LoVo (cell line): ENCODE measurements around the gene RALGPS1.

Experiments
- DNase-seq: peaks from one replicate; pipeline ENCODE4 v3.0.0-alpha.2; 2016; ENCODE audit warnings: low spot score

RALGPS1 gene

DNA sequence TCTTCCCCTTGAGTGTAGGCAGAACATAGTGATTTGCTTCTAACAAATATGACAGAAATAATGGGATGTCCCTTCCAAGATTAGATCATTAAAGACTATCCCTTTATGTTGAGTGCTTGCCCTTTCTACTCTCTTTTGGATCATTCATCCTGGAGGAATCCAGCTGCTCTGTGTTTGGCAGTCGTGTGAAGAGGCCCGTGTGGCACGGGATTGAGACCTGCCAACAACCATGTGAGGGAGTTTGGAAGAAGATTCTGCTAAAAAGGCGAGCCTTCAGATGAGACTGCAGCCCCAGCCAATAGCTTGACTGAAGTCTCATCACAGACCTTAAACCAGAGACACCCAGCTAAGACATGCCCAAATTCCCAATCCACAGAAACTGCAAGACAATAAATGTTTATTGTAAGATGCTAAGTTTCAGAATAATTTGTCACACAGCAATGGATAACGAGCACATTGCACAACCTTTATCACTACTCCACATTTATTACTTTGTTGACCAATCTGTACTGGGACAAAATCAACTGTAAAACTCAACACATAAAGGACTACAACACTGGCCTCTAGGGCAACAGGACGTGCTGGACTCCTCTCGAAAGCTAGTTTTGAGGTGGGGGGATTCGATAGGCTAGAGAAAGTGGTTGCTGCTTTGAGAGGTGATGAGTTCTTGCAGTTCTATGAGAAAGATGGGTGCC, 165.0 kb downstream of the RALGPS1 start:
- DNase-seq, result no peak

DNA sequence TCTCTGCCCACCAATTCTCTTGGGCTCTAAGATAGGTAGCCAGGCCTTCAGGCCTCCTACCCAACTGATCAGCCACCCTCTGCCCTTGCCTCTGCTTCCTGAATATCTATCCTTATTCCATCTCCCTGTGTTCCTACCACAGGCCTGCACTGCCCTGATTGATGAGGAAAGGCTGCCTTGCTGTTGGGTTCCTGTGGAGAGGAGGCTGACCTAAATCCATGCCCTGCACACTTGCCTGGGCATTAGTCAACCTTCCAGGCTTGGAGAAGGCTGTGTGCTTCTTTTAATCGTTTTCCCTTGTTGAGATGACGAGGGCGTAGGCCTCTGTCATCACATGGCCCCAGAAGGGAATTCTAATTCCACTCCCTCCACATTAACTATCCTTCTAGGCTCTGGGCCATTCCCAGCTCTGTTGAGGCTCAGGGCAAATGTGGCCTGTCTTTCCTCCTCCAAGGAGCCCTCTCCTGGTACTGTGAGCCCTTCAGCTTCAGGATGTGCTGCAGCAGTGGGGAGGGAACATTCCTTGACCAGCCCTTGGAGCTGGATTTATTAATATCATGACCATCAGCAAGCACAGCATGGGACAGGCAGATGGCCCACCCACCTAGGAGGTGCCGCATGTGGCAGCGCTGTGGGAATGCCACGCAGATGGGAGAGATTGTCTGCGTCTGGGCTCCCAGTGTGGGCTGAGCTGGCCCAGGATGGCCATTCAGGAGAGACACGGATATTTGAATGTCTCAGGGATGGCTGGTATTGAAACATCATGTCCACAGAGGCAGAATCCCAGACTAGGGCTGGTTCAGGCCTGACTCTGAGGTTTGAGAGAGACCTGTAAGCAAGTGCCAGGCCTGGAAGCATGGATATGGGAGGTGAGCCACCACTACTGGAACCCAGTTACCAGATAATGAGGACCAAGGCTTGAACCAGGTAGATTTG, 166.9 kb downstream of the RALGPS1 start:
- DNase-seq, result no peak

DNA sequence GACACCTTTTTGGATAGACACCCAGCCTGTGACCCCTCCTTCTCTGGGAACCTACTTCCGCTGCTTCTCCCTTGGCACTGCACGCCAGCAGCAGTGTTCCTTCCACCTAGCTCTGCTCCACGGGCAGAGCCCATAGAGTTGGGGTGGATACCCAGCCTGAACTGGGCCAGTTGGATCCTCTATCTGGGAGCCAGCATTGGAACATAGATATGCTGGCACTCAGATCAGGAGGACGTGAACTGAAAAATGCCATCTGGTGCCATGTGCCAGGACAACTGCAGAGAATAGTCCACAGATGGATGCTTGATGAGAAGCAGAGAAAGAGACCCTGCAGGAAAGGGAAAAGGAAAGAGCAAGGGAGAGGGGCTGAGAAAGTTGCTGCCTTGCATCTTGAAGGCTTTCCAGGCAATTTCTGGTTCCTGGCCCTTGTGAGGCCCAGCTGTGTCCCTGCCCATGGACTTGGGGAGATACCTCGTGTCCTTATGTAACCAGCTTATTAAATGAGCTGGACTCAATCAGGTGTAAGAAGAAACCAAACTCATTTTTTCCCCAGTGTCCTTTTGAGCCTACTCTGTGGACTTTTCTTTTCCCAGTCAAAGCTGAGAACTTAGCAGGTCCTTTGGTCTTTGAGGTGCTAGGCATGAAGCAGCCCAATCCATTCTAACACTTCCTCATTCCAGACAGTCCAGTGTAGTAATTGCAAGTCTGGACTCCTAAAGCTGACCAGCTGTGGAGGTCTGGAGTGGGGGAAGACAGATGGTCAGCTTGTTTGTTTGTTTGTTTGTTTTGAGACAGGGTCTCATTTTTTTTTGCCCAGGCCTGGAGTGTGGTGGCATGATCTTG, 168.8 kb downstream of the RALGPS1 start:
- DNase-seq, result no peak

DNA sequence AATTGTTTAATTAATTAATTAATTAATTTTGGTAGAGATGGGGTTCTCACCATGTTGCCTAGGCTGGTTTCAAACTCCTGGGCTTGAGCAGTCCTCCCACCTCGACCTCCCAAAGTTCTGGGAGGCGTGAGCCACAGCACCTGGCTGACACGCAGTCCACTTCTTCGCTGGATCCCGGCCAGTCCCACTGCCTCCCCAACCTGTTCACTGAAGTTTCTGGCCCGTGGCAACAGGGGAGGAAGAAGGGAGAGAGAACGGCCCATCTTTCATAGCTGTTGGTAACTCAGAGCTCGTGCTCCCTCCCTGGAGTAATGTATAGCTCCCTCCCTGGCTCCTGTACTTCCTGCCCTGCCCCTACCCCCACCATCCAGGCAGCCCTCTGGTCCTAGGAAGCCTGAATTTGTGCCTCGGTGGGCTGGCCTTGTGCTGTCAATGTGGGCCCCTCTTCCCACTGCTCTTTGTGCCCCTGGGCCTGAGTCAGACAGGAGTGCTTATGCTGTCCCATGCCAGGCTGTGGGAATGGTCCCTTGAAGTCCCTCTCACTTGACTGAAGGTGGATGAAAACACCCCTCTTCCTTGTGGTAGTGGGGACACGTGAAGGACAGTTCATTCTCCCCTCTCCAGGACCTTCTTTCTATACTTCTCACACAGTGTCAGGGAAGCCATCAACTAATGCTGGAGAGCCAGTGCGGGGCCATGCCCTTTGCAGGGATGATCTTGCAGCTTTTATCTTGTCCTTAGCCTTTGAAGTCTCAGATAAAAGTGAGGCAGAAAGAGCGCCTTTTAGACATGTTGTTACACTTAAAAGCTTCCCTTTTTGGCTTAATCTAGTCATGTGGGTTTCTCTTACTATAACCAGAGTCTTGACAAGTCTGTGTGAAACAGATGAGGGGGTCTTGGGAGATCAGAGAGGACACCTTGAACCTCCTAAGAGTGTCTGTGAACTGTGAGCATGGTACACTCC, 169.8 kb downstream of the RALGPS1 start:
- DNase-seq, result no peak

DNA sequence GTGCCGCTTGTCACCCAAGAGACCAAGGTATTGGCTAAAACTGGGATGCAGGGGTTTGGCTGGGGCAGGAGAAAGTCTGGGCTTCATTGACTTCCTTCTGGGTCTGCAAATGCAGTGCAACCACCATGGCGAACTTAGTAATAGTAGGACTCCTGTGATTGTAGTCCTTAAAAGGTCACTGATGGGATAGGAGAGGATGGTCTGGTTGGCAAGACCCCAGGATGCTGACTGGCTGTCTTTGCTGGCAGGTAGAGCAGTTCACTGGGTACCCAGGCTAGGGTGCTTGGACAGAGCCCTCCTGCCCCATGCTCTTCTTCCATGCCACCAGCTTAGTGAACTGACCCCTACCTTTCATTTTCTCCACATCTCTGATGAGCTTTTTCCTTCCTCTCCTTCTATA, 170.6 kb downstream of the RALGPS1 start:
- DNase-seq, result no peak

DNA sequence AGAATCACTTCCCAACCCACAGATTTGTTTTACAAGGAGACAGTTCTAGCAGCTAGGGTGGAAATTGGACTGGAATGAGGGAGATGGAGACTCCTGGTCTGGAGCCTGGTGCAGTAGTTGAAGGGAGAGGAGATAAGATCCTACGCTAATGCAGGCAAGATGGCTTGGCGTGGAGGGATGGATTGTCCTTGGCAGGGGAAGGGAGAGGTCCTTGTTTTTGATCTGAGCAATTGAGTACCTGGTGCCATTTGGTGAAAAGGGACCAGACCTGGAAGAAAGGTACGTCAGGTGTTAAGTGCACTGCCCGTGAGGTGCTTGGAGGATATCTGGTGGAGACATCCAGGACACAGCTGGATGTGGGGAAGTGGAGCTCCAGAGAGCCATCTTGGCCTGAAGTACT, 172.2 kb downstream of the RALGPS1 start:
- no peak for DNase-seq

DNA sequence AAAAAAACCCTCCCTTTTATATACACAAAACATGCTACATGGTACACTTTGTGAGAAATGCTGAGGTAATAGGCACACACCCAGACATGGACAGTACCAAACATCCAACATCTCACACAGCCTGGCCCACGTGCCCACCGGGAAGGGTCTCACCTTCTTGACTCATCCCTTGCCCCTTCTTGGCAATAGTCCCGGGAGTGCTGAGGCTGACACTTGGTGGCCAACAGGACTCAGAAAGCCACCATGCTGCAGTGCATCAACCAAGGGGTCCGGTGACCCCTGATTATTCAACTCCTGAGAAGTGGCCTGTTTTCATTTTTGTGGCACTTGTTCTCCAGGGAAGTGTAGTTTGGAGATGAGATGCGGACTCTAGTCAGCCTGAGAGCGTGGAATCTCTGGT, 172.8 kb downstream of the RALGPS1 start:
- DNase-seq, result no peak

DNA sequence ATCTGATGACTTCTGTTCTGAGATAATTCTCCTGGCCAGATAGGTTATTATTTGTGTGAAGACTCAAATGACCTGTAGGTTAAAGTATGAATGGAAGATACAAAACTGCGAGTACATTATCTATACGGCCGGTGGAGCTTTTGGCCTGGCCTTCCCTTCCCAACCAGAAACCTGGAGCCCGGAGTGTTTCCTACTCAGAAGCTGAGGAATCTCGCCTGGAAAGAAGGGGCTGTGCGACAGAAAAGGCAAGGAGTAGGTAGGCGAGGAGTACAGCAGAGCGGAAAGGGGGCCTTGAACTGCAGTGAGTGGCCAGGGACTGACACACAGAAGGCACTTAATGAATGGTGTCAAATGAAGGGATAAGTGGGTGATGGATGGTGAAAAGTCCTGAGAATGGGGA, 173.3 kb downstream of the RALGPS1 start:
- DNase-seq, result no peak

DNA sequence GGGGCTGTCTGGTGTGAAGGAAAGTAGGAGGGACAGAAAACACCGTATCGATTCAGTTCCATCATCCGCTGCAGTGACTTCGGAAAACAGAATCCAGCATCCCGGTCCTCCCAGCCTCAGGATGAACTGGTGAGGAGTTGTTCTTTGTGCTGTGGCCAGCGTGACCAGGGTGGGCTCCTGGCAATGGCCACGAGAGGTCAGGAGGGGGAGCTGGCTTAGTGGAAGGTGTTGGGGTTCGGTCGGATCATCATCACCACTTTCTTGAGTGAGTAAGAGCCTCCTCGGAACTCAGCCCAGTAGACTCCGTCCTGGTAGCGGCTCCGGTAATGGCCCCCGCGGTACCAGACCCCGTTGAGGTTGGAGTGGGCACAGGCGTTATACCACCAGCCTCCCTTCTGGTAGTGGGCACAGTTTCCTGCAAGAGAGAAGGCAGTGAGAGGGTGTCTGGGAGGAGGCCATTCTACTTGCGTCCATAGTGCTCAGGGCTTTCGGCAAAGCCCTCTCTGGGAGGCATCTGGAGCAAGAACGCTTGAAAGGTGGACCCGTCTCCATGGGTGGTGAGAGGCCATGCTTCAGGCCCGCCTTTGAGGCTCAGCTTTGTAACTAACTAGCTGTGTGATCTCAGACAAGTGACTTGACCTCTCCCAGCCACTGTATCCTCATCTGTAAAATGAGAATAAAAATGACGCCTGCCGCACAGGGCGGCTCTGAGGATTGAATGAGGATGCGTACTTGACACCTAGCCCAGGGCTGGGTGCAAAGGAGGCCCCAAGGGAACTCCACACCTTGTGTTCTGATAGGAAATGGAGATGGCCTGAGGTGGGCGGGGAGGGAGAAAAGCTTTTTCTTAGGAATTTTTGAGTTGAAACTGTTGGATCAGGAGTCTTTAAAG, 174.4 kb downstream of the RALGPS1 start:
- no peak for DNase-seq

DNA sequence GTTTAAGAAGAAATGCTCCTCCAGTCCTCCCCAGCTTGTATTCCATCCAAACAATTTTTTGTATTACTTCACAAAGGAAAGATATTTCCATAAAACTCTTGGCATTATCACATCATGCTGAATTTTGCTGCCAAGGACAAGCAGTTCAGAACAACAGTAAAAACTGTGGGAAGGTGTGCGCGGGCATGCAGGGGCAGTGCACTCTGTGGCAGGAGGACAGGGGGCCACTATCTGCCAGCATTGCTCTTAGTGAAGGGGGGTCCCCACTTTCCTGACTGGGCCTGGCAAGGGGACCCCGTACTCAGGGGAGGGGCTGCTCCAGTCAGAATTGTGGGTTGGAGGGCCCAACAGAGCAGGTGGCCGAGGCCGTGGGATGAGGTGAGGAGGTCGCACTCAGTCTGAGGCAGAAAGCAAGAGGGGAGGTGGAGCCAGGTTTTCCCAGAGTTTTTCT, 175.1 kb downstream of the RALGPS1 start:
- no peak for DNase-seq

DNA sequence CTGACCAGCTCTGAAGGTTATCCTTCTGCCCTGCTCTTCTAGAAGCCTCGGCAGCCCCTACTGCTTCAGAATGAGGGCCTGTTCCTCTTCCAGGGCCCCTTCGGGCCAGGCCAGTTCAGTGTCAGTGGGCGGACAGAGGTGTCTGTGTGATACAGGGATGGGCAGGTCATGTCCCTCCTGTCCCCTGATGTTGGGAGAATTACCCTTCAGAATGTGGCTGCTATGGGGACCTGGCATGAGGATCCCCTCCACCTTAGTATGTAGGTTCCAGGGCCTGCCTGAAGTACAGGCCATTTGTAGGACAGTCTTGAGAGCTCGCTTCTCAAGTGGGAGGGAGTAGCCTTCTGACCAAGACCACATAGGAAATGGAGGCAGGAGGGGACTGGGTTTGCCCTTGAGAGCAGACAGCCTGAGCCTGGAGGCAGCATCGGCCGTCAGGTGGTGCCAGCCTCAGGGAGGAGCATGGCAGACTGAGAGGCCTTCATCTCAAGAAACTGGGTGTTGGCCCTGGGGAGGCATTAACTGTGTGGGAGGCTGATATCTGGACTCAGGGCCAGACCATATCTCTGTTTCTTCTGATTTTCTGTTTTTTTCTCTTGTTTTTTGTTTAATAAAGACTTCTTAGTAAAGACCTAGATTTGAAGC, 175.9 kb downstream of the RALGPS1 start:
- DNase-seq, result no peak

DNA sequence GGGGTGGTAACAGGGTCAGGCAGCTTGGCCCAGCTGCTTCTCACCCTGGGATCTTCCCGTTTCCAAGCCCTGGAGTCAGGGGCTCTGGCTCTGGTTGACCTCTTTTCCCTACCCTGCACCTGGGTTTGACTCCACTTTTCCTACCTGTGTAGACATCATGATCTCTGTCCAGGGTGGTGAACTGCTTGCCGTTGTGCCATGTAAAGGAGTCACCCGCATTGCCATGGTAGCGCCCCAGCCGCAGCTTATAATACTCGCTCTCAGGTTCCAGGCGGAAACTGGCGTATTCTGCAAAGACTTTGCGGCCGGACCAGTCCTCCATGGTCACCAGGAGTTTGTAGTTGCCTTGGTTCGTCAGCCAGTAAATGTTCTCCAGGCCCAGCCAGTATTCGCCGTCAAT, 176.9 kb downstream of the RALGPS1 start:
- no peak for DNase-seq

DNA sequence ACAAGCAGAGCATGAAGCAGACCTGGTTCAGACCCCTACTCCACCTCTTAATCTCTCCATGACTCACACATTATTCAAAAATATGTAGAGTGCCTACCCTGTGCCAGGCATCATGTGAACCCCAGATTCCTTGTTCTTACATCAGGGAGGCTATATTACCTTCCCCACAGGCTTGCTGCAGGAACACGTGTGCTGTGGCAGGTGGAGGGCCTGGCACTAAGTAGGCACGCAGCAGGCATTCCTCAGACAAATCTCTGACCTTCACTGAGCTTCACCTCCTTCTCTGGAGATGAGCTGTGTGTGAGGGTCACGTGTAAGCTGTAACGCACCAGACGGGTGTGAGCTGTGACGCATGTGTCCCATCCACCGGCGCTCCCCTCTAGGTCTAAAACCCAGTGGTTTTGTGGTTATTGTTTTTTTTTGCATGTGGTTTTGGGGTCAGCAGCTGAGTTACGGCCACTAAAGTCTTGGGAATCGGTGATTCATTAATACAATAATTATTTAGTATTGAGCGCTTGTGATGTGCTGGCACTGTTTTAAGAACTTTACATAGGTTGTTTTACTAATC, 177.5 kb downstream of the RALGPS1 start:
- no peak for DNase-seq

DNA sequence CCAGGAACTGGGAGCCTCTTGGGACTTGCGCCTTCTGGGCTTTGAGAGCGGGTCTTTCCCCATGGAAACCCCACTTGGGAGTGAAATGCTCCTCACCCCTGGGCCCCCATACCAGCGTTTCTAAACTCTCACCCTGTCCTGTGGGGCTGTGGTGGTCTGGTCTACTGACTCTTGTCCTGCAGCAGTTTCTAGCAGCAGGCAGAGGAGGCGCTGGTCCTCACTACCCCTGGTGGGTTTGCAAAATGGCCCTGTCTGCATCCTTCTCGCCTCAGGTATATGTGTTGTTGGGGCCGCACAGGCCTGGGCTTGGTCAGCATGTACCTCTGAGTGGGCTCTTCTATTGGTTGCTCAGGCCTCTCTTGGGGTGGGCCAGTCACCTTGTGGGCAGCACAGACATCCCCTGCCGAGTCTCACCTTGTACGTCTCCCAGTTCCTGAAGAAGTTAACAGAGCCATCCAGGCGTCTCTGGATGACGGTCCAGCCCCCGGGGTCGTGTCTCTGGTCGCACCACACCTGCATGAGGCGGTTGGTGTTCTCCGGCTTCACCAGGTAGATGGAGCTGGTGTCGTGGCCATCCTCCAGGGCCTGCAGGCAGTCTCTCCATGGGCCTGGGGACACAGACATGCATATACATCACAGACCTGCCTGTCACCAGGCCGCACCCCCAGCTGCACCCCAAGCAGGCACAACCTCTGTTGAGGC, 178.9 kb downstream of the RALGPS1 start:
- no peak for DNase-seq

DNA sequence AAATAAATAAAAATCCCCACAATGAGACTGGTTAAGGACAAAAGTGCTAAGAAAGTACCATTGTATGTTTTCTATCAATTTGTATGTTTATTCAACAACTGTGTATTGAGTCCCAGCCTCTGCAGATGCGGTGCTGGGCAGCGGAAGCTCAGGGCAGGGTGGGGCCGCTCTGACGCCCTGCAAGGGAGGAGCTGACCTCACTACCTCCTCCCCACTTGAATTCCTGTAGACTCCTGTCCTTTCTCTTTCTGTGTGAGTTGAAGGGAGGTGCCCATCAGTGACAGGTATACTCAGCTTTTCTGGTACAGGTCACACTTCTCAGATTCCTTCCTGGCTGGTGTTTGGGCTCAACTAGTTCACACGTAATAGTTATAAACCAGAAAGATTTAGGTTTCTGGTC, 180.8 kb downstream of the RALGPS1 start:
- no peak for DNase-seq

DNA sequence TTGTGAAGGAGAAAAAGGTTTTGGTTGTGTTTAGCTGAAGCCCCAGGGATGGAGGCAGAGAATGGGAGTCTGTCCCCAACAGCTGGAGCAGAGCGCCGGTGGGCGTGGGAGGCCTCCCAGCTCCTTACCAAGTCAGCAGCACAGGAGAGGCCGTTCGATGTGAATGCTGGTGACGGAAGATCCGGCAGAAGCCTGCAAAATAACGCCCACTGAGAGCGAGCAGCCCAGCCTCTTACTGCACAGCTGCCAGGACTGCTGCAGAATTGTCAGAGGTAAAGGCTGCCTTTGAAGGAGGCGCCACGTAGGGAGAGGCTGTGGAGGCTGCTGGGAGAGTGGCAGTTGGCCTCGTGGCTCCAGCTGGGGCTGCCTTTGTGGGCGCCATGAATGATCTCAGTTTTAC, 181.6 kb downstream of the RALGPS1 start:
- DNase-seq, result no peak

DNA sequence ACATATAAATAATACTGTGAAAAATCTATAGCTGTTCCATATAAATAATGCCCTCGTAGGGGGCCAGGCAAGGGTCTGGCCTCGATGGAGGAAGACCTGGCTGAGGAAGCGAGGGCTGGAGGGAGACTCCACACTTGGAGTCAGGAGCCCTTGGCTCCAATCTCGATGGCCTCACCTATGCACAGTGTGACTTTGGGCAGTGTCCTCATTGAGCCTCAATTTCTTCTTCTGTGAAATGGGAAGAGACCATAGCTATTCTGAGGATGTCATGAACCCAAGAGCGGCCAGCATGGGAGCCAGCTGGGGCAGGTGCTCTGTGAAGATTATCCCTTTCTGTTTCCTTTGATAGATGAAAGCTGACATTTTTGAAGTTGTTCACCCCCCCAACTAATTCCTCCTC, 183.1 kb downstream of the RALGPS1 start:
- DNase-seq, result no peak

DNA sequence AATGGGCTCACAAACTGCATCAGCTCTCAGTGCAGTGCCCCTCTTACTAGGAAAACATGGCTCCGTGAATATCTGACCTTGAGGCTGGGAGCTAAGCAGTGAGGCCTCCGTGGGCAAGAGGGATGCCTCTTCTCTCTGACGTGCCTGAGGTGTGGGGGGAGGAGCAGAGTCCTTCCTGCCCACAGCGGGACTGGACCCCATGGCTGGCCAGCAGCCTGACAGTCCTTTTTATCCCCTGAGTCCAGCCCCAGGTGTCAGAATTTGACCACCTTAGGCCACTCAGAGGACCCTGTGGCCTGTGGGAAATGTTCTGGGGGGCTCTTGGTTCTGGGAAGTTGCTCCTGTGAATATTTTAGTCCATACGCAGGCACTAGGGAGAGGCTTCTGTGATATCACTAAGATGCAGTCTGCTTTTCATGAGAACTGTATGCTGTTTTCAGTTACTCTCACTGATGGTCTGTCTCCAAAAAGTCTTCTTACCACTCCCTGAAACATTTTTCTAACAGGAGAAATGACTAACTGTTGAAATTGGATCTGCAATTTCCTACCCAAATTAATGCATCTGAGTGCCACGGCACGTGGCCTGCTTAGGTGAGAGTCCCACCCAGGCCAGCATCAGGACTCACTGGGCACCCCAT, 184.5 kb downstream of the RALGPS1 start:
- DNase-seq, result no peak
